ENCODE measurements around the gene KLHL3.

DNA sequence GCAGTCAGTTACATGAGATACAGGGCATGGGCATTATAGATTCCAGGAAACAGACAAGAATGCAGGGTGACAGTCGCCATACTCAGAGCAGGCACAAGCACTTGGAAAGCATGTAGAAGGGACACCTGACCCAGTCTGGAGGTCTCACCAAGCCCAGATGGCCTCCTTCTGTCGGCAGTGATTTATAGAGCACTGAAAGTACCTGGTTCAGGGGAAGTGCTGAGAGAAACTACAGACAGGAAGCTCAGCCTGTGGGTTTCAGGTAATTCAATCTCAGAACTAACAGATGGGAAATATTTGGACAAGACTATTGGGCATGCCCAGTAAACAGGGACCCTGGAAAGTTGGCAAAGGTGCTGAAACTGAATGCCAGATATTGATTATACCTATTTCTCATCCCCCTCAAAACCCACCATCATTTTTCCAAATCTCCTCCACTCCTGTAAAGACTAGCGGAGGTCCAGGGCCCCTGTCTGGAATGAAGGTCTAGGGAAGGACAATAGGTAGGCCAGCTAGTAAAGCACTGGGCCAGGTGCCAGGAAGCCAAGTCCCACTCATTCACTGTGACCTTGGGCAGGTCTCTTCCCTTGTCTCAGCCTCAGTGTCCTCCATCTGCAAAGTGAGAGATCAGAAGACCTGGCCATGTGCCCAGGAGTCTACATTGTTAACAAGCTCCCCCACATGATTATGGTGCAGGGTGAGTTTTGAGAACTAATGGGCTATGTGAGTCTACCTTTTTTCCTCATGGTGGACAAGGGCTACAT is 26.9 kb downstream of the KLHL3 start:
- TF ChIP-seq POLR2AphosphoS5 (IDR thresholded peaks at IDR 0.05; ENCODE audit: borderline replicate concordance, low read depth, low read length) (no peak), EZH2 (IDR thresholded peaks at IDR 0.05) (no peak), FOXP2 (optimal IDR thresholded peaks at IDR 0.05; ENCODE audit: control extremely low read depth, extremely low read length, insufficient read depth) (no peak)
